Measurements from ENCODE around the gene ZNF17. TPM values are rescaled to one million over a fixed set of nuclear protein-coding genes. Genes with fewer than 3 reads are reported as not detected.

Gene ZNF17
- total RNA-seq, 1 experiment from 2014 or later: 9.9 TPM

DNA sequence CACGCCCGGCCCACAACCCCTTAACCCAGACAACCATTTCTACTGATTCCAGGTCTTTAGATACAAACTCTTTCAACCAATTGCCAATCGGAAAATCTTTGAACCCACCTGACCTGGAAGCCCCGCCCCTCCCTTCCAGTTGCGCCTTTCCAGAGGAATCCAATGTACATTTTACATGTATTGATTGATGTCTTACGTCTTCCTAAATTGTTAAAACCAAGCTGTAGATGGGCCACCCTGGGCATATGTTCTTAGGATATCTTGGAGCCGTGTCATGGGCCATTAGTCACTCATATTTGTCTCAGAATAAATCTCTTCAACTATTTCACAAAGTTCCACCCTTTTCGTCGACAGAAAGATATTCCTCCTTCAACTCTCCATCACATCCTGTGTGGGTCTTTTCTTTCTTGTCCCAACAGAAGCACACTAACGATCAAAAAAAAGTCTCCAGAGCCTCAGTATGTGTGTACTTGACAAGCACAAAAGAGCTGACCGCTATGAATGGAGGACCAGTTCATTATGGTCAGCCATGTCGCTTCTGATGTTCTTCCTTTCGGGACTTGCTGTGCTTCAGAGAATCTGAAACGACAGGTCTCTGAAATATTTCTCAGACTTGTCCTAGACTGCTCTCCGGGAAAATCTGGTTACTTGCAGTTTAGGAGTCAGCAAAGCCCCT, 23.6 kb downstream of the ZNF17 start:
- no peak for DNase-seq (ENCODE audit: low read depth)

DNA sequence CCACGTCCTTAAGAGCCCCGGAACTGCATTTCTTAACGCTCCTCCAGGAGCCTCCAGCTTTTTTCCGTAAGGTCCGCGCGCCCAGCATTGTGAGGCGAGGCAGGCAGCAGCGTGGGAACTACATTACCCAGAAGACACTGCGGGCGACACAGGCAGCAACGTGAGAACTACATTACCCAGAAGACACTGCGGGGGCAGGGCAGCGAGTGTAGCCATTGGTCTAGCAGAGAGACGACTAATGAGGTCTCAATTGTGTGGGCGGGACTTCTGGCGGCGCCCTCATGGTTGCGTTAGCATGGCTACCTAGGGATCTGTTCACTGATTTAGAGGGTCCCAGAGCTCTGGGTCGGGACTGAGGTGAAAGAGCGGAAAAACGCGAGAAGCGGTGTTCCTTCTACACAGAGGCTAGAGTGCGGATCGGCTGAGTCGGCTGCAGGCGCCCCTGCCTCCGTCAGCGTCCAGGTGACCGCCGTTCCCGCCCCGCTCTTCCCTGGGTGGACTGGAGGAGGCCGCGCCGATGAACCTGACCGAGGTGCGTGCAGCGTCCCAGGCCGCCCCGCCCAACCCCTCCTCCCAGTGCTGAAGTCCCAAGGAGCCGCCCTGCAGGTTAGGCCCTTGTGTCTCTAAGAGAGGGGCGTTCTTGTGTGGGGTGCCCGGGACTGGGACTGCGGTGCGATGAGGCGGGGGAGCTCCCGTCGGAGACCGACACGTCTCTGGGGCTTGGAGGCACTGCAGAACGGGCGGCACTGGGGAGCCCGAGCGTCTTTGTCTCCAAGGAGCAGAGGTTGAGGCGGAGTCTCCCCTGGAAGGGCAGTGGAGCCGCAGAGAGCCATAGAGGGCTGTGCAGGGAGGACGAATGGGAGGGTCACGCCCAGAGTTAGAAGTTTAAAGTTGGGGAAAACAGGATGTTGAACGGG, 24.4 kb downstream of the ZNF17 start, which contains the start of gene ZNF749:
Gene ZNF749 (plus strand): TSS at position 264 of the 917 bp plus-strand sequence. CDS start 254 bp downstream, at position 518.
- DNase-seq (ENCODE audit: low read depth): peak; percentile 98

DNA sequence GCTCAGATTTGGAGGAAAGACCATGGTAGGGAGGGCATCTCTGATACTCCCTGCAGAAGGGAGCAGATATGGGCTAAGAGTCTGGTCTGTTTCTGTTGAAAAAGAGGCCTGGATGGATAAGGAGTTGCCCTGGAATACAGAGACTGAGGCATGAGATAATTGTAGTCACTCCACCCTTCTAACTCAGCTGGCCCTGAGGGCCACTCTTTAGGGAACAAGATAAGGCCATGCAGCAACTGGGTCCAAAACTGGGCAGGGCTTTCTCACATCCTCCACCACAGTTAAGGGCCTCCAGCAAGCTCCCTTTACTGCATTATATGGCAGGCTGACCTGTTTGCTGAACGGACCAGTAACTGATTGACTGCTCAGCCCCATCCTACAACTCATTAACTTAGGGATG, 25.5 kb downstream of the ZNF17 start:
- DNase-seq (ENCODE audit: low read depth): no peak

DNA sequence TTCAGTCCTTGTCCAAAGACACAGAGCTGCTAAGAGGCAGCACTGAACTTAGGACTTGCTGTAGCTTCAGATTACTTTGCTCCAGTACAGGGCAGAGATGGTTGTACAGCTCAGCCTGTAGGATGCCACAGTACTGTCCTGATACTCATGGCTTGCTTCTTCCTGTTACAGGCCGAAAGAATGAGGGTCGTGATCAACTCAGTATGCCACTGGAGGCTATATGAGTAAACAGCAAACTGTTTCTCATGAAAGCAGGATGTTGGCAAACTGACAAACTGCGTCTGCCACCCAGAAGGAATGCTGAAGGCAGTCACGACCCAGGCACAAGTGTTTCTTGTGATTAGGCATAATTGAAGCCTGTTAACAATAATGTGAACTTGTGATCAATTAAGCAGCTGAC, 27.0 kb downstream of the ZNF17 start:
- DNase-seq (ENCODE audit: low read depth): no peak

DNA sequence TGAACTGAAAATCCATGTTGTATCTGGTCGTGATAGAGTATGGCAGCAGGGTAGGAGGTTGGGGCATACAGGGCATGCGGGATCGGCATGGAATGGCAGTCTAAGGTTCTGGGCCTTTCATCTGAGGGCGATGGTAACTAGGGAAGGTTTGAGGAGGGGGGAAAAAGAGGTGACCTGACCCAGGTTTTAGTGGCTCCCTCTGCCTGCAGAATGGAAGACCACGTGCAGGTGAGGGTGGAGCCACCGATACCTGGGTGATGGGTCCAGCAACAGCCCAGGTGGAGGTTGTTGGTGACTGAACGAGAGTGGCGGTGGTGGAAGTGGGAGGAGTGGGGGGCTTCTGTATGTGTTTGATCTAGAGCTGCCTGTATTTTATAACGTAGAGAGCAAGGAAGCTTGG, 28.0 kb downstream of the ZNF17 start:
- DNase-seq (ENCODE audit: low read depth): no peak

DNA sequence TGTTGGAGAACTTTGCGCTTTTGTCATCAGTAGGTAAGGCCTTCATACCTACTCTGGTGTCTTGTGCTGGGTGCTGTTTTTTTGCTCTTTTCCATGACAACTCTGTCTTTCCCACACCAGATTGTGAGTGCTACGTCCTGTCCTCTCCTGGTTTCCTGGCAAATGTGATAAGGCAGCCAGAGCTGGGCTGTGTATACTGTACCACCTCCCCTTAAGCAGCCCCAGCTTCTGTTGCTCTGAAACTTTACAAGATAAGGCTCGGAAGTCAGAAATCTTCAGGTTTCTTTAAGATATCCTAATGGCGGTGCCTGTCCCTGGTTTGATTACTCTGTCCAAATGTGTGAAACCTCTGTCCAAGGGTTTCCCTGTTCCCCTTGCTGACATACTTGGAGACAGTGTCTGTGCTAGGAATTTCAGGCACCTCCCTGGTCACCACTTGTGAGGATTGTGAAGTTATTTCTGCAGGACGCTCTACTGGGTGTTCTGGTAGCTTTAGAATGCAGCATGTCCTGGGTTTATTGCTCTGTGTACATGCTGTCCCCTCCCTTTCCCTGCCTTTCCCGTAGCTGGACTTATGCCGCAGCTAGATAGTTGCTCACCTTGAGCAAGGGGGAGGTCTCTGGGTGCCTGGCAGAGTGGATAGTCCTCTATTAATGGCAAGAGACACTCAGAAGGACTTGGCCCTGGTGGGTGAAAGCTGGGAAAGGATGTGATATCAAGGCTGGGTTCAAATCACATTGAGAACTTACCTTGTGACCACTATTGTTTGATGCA, 31.2 kb downstream of the ZNF17 start:
- no peak for DNase-seq (ENCODE audit: low read depth)

DNA sequence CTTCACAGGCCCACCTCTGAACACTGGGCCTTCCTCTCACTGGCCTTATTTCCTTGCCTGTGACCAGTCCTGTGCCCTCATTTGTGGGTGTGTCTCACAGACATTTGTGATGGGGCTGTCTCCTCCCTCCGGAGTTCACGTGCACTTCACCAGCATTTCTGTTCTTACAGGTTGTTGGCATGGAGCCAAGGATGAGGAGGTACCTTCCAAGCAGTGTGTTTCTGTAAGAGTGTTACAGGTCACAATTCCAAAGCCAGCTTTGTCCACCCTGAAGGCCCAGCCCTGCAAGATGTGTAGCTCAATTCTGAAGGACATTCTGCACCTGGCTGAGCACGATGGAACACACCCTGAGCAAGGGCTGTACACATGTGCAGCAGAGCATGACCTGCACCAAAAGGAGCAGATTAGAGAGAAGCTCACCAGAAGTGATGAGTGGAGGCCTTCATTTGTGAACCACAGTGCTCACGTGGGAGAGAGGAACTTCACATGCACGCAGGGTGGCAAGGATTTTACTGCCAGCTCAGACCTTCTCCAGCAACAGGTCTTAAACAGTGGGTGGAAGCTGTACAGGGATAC, 32.2 kb downstream of the ZNF17 start:
- DNase-seq (ENCODE audit: low read depth): no peak

DNA sequence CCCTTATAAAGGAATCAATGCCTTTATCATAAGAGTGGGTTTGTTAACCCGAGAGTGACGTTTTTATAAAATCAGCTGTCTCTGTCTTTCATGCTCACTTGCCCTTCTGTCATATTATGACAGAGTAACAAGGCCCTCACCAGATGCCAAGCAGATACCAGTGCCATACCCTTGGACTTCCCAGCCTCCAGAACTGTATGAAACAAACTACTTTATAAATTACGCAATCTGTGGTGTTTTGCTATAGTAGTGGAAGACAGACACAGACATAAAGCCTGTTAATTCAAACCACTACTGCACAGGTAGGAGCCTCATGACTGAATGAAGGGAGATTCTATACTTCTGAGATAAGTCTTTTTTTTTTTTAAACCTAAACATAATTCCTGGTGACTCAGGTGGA, 41.3 kb downstream of the ZNF17 start:
- DNase-seq (ENCODE audit: low read depth): no peak

DNA sequence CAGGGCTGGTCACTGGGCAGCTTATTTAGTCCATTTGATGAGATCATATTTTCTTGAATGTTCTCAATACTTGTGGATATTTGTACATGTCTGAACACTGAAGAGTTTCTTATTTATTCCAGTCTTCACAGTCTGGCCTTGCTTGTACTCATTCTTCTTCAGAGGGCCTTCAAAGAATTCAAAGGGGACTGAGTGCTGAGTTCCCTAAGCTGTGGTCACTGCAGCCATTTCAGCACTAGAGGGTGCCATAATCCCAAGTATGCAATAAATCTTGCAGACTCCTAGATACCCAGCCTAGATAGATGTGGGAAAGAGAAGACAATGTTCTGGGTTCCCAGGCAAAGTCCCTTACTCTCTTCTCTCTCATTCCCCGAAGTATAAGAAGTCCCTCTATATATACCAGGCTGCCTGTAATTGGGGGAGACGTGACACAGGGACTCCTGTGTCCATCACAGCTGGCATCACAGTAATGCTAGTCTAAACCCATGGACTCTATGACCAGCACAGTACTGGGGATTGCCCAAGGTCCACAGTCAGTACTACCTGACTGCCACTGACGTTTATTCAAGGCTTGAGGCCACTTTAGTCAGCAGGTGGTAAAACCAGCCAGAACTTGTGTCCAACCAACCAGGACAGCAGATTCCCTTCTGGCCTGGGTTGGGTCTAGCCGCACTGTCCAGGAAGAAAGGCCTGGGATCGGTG, 54.9 kb downstream of the ZNF17 start:
- DNase-seq (ENCODE audit: low read depth): peak; percentile 24

DNA sequence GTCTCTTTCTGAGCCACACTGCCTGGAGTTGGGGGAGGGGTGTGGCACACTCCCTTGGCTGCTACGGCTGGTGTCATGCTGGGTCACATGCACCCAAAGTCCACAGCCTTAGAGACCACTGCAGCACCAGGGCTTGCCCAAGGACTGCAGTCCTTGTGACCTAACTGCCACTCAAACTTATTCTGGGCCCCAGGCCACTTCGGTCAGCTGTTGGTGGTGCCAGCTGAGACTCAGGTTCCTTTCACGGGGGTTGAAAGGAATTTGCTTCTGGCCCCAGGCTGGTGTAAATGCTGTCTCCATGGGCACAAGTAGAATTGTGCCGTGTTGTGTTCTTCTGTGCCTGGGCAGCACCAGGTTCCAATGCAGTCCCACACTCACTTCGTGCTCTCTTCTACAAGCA, 55.5 kb downstream of the ZNF17 start:
- no peak for DNase-seq (ENCODE audit: low read depth)

Other genes with a start within 250 kb of the ZNF17 start
- not detected in 2 replicates for gene DUXA, start 243.7 kb upstream of the ZNF17 start, total RNA-seq (2014; rRNA removed; shearing (Covaris generic))
- gene ZNF264, start 219.7 kb upstream of the ZNF17 start, total RNA-seq (2014; rRNA removed; shearing (Covaris generic)): 12.3 and 31.1 TPM in 2 replicates
- 0.25 and 0.47 TPM in 2 replicates for gene AURKC, start 180.1 kb upstream of the ZNF17 start, total RNA-seq (2014; rRNA removed; shearing (Covaris generic))
- 8.5 and 13.3 TPM in 2 replicates for gene ZNF805, start 170.5 kb upstream of the ZNF17 start, total RNA-seq (2014; rRNA removed; shearing (Covaris generic))
- 27.9 and 36.7 TPM in 2 replicates for gene ZNF460, start 130.7 kb upstream of the ZNF17 start, total RNA-seq (2014; rRNA removed; shearing (Covaris generic))
- 7.5 and 8.4 TPM in 2 replicates for gene ZNF543, start 90.7 kb upstream of the ZNF17 start, total RNA-seq (2014; rRNA removed; shearing (Covaris generic))
- gene ZNF304, start 59.9 kb upstream of the ZNF17 start, total RNA-seq (2014; rRNA removed; shearing (Covaris generic)): 8.0 and 11.8 TPM in 2 replicates
- 32.7 and 34.6 TPM in 2 replicates for gene TRAPPC2B, start 47.6 kb upstream of the ZNF17 start, total RNA-seq (2014; rRNA removed; shearing (Covaris generic))
- gene ZNF547, start 47.6 kb upstream of the ZNF17 start, total RNA-seq (2014; rRNA removed; shearing (Covaris generic)): 1.9 and 5.6 TPM in 2 replicates
- 13.6 and 21.9 TPM in 2 replicates for gene ZNF548, start 21.3 kb upstream of the ZNF17 start, total RNA-seq (2014; rRNA removed; shearing (Covaris generic))
- 3.2 and 7.0 TPM in 2 replicates for gene ZNF749, start 24.2 kb downstream of the ZNF17 start, total RNA-seq (2014; rRNA removed; shearing (Covaris generic))
- 0.57 TPM in 1 of 2 replicates, not detected in the other for gene VN1R1, start 46.0 kb downstream of the ZNF17 start, total RNA-seq (2014; rRNA removed; shearing (Covaris generic))
- 14.9 and 15.1 TPM in 2 replicates for gene ZNF772, start 66.4 kb downstream of the ZNF17 start, total RNA-seq (2014; rRNA removed; shearing (Covaris generic))
- 22.2 and 24.0 TPM in 2 replicates for gene ZNF419, start 76.6 kb downstream of the ZNF17 start, total RNA-seq (2014; rRNA removed; shearing (Covaris generic))
- gene ZNF773, start 88.8 kb downstream of the ZNF17 start, total RNA-seq (2014; rRNA removed; shearing (Covaris generic)): 22.5 and 25.1 TPM in 2 replicates
- gene ZNF549, start 116.2 kb downstream of the ZNF17 start, total RNA-seq (2014; rRNA removed; shearing (Covaris generic)): 5.6 and 7.5 TPM in 2 replicates
- gene ZNF550, start 148.7 kb downstream of the ZNF17 start, total RNA-seq (2014; rRNA removed; shearing (Covaris generic)): 9.4 and 14.0 TPM in 2 replicates
- 5.0 and 6.9 TPM in 2 replicates for gene ZNF416, start 167.8 kb downstream of the ZNF17 start, total RNA-seq (2014; rRNA removed; shearing (Covaris generic))
- 10.3 and 12.3 TPM in 2 replicates for gene ZIK1, start 173.0 kb downstream of the ZNF17 start, total RNA-seq (2014; rRNA removed; shearing (Covaris generic))
- 7.4 and 17.4 TPM in 2 replicates for gene ZNF530, start 188.7 kb downstream of the ZNF17 start, total RNA-seq (2014; rRNA removed; shearing (Covaris generic))
- gene ZNF134, start 203.1 kb downstream of the ZNF17 start, total RNA-seq (2014; rRNA removed; shearing (Covaris generic)): 16.5 and 17.6 TPM in 2 replicates
- 12.2 and 13.1 TPM in 2 replicates for gene ZNF211, start 222.0 kb downstream of the ZNF17 start, total RNA-seq (2014; rRNA removed; shearing (Covaris generic))